K562 (cell line): ENCODE data around the gene TCF4. TPM values are rescaled to one million over a fixed set of nuclear protein-coding genes. Genes with fewer than 3 reads are reported as not detected.

Experiments used
- ATAC-seq: fragments of 200-7000 bp; cut with Tn5 transposase; 3 replicates; pipeline ENCODE4 v1.9.1; 2020; ENCODE audit warnings: moderate library complexity
- BruUV-seq: library from RNA; stranded (reverse); fragments of 400-500 nt; replicated peaks from 2 replicates; lab custom pipeline; 2021; lab: Mats Ljungman, UMichigan
- CTCF ChIA-PET: fragments of 300-600 bp; formaldehyde crosslinking; extraction: SDS; loops from one replicate; lab custom pipeline; 2021; ENCODE audit warnings: low intra/inter-chr PET ratio; lab: Yijun Ruan, JAX
- POLR2A ChIA-PET: fragments of 300-600, 350-650 bp; sonication (Branson Sonifier 250); formaldehyde crosslinking; extraction: SDS; loops from one replicate; lab custom pipeline; 2021; ENCODE audit warnings: antibody characterized with exemption, inconsistent platforms; lab: Yijun Ruan, JAX
- DNase-seq, 4 experiments: peaks; one replicate each; pipeline versions ENCODE4 v3.0.0 to v3.0.0-alpha.2; 2011 to 2018; ENCODE audit warnings: low spot score in 3 of 4, mixed read lengths in 3 of 4; ENCODE audit errors: extremely low read depth in 1 of 4
- FAIRE-seq: peaks from 2 replicates; lab custom pipeline; 2011; peaks lifted over from hg19 to GRCh38; lab: Jason Lieb, UNC
- H2AFZ ChIP-seq: 2 replicates; pipeline ENCODE4 v1.6.0; 2011; ENCODE audit warnings: low read depth, low read length, control low read depth, inconsistent platforms
- H3K27ac ChIP-seq: fragments of 200-600 bp; 3 replicates; pipeline ENCODE4 v1.8.0; 2011; ENCODE audit warnings: low read depth, mild to moderate bottlenecking, control low read depth, inconsistent platforms, low read length, moderate library complexity, mixed read lengths; ENCODE audit errors: extremely low read depth
- H3K27me3 ChIP-seq, 2 experiments: fragments of 300-600 bp in 1 of 2; 2 replicates in 1 of 2; 3 replicates in 1 of 2; pipeline versions ENCODE4 v1.6.0 to v1.8.0; 2011; ENCODE audit warnings: inconsistent platforms in 2 of 2, low read length in 2 of 2, mild to moderate bottlenecking in 1 of 2, mixed read lengths in 1 of 2, moderate library complexity in 1 of 2; ENCODE audit not compliant: control insufficient read depth in 2 of 2, insufficient read depth in 2 of 2
- H3K36me3 ChIP-seq: fragments of 300-600 bp; 3 replicates; pipeline ENCODE4 v1.8.0; 2011; ENCODE audit warnings: mild to moderate bottlenecking, low read length, inconsistent platforms; ENCODE audit not compliant: control insufficient read depth, insufficient read depth
- H3K4me1 ChIP-seq, 2 experiments: fragments of 200-600 bp in 1 of 2; replicated peaks in 1 of 2; 2 replicates in 1 of 2; 3 replicates in 1 of 2; pipeline versions ENCODE4 v1.5.1 to v1.8.0; 2011; ENCODE audit warnings: inconsistent platforms in 2 of 2, low read length in 2 of 2, mild to moderate bottlenecking in 1 of 2, mixed read lengths in 1 of 2, moderate library complexity in 1 of 2; ENCODE audit not compliant: control insufficient read depth in 2 of 2, insufficient read depth in 2 of 2
- H3K4me2 ChIP-seq: 2 replicates; pipeline ENCODE4 v1.6.1; 2011; ENCODE audit warnings: low read length, control low read depth, inconsistent platforms, mixed read lengths; ENCODE audit not compliant: insufficient read depth
- H3K4me3 ChIP-seq: fragments of 200-600 bp; sonication (generic), shearing (Covaris generic); 2 replicates; pipeline ENCODE4 v1.5.1; 2016; ENCODE audit warnings: control low read depth, inconsistent platforms
- H3K79me2 ChIP-seq: fragments of 200-600 bp; 3 replicates; pipeline ENCODE4 v1.8.0; 2011; ENCODE audit warnings: low read length, inconsistent platforms; ENCODE audit not compliant: control insufficient read depth, insufficient read depth
- H3K9ac ChIP-seq, 2 experiments: 2 replicates each; pipeline versions ENCODE4 v1.6.0 to v1.6.1; 2011; ENCODE audit warnings: low read depth in 2 of 2, low read length in 2 of 2, control low read depth in 1 of 2, inconsistent platforms in 1 of 2, mild to moderate bottlenecking in 1 of 2, mixed read lengths in 1 of 2; ENCODE audit not compliant: insufficient read depth in 1 of 2
- H3K9me1 ChIP-seq: one replicate; pipeline ENCODE4 v1.6.0; 2011; ENCODE audit warnings: inconsistent platforms, mild to moderate bottlenecking, low read length, moderate library complexity; ENCODE audit not compliant: control insufficient read depth, insufficient read depth
- H3K9me3 ChIP-seq: replicated peaks from 2 replicates; pipeline ENCODE4 v1.5.1; 2011; ENCODE audit warnings: low read depth, low read length, inconsistent platforms; ENCODE audit not compliant: control insufficient read depth, insufficient read depth
- H4K20me1 ChIP-seq: replicated peaks from 2 replicates; pipeline ENCODE4 v1.6.1; 2011; ENCODE audit warnings: low read length, inconsistent platforms, mixed read lengths; ENCODE audit not compliant: control insufficient read depth, insufficient read depth
- ADNP ChIP-seq: fragments of 200-800 bp; sonication (Bioruptor generic); IDR thresholded peaks from 2 replicates; pipeline ENCODE4 v1.6.1; 2016; ENCODE audit warnings: missing genetic modification characterization, missing compliant biosample characterization
- ELK3 ChIP-seq: fragments of 450-650 bp; formaldehyde crosslinking; IDR thresholded peaks from 2 replicates; pipeline ENCODE4 v1.4.0; 2020; ENCODE audit warnings: mild to moderate bottlenecking
- MGA ChIP-seq: fragments of 450-650 bp; IDR thresholded peaks from 2 replicates; pipeline ENCODE4 v1.6.1; 2016; ENCODE audit warnings: mild to moderate bottlenecking, moderate library complexity
- MLLT1 ChIP-seq, 2 experiments: fragments of 450-650 bp; IDR thresholded peaks; 2 replicates each; pipeline ENCODE4 v1.6.1; 2016
- SAFB2 ChIP-seq: fragments of 200-400 bp; formaldehyde crosslinking; IDR thresholded peaks from 2 replicates; pipeline ENCODE4 v1.6.1; 2018; ENCODE audit warnings: borderline replicate concordance, low read length, low read depth, moderate library complexity; ENCODE audit not compliant: severe bottlenecking
- SP2 ChIP-seq: IDR thresholded peaks from 2 replicates; pipeline ENCODE4 v1.6.1; 2011; ENCODE audit warnings: mild to moderate bottlenecking, low read depth, low read length, moderate library complexity; ENCODE audit not compliant: poor library complexity, severe bottlenecking; ENCODE audit errors: extremely low read depth
- ZNF79 ChIP-seq: fragments of 250-450 bp; sonication (Bioruptor Pico); IDR thresholded peaks from 2 replicates; pipeline ENCODE4 v1.4.0; 2020; ENCODE audit warnings: low read depth, mild to moderate bottlenecking, moderate library complexity
- WGBS: fragments of 100-300 bp; shearing (Covaris generic); methylation state at CpG from one replicate; pipeline ENCODE4 v1.1.6; 2016; ENCODE audit warnings: low coverage, mixed read lengths; ENCODE audit not compliant: insufficient coverage; ENCODE audit errors: missing lambda C conversion rate; 5-methylcytosine and 5-hydroxymethylcytosine counted together
- in situ Hi-C: fragments of 300-500 bp; cut with MboI; formaldehyde crosslinking; loops from 4 replicates; pipeline ENCODE4 v1.15.0; 2018; ENCODE audit warnings: inconsistent platforms, mixed read lengths
- intact Hi-C: fragments of 100-400 bp; cut with micrococcal nuclease; formaldehyde crosslinking; loops from 2 replicates; pipeline ENCODE4 v1.14.2; 2022
- polyA plus RNA-seq, 8 experiments: library from polyadenylated mRNA; depleted of rRNA in 4 of 8; stranded (reverse) in 5 of 8; unstranded in 3 of 8; fragments of >200 nt; fragmentation: Nextera tagmentation in 2 of 8; fragmentation: Illumina TruSeq in 1 of 8; extraction: Ambion mirVana in 2 of 8; extraction: Trizol in 1 of 8; gene quantifications; 2 replicates each; pipeline versions ENCODE4 v1.2.1 to v1.2.3, GENCODE V29; 2011 to 2014; ENCODE audit warnings: inconsistent platforms in 1 of 8, missing spikeins in 1 of 8
- total RNA-seq, 7 experiments: library from RNA; depleted of rRNA in 6 of 7; stranded (reverse); fragments of >200 nt in 6 of 7; fragmentation: Illumina TruSeq in 2 of 7; extraction: Trizol in 2 of 7; gene quantifications; 2 replicates each; pipeline versions ENCODE4 v1.2.1 to v1.2.3, GENCODE V29; 2011 to 2021; ENCODE audit warnings: low replicate concordance in 1 of 7

TCF4 gene
- total and polyA plus RNA-seq, 9 of the 15 experiments (the other 6 are each of a cell fraction or from before 2014, with no cell fraction given): 4.8 to 24.7 (median 15.2) TPM

GRCh38 chr18:55488473-55488872 is 99.5 kb downstream of the TCF4 start:
- ChIA-PET CTCF (no interaction called here), POLR2A (no interaction called here)
- no peaks in the 10 kb centered on the region for H4K20me1 ChIP-seq
- H3K9ac ChIP-seq: no peak overlapping the region
- no TSS peak for BruUV-seq
- no peaks in the 10 kb centered on the region for H3K9me3 ChIP-seq
- WGBS: 18% methylated on average over 2 of the region's 2 CpGs
- H3K27me3 ChIP-seq: no peaks in the 10 kb centered on the region
- no peak overlapping the region for H2AFZ ChIP-seq
- no peak overlapping the region for H3K27ac ChIP-seq
- H3K4me1 ChIP-seq: peaks cover 0 to 10% of the 10 kb centered on the region in 2 experiments; a peak in 3 of 5 replicates
- no peaks in the 10 kb centered on the region for H3K9me1 ChIP-seq
- in situ Hi-C loops (no loop called here), intact Hi-C loops (no loop called here)
- peak; percentile 38; the same call in 2 of the 3 replicates for ATAC-seq
- no peaks in the 10 kb centered on the region for H3K36me3 ChIP-seq
- H3K4me2 ChIP-seq: no peak overlapping the region
- no peak for FAIRE-seq
- peaks cover 8% of the 10 kb centered on the region for H3K79me2 ChIP-seq
- DNase-seq: no peak
- no peak overlapping the region for H3K4me3 ChIP-seq
- TF ChIP-seq MLLT1 (IDR thresholded peaks at IDR 0.05) (no peak), ADNP (no peak), SAFB2 (no peak), SP2 (no peak), ZNF79 (CRISPR knock-in tag) (no peak), ELK3 (CRISPR knock-in tag) (no peak), MGA (no peak)
